HG03025 (cell line): ENCODE measurements around the gene CLN6.
"Not testable (repeated sequence)": the region's sequence is repeated elsewhere in the genome, so short reads cannot be mapped to it uniquely, and the experiment has no call there.

Experiments used
- ATAC-seq: cut with Tn5 transposase; IDR thresholded peaks from one replicate; pipeline ENCODE4 v1.9.1; 2021; ENCODE audit warnings: mild to moderate bottlenecking, moderate library complexity; ENCODE audit not compliant: unreplicated experiment, low FRiP score

CLN6 gene

DNA sequence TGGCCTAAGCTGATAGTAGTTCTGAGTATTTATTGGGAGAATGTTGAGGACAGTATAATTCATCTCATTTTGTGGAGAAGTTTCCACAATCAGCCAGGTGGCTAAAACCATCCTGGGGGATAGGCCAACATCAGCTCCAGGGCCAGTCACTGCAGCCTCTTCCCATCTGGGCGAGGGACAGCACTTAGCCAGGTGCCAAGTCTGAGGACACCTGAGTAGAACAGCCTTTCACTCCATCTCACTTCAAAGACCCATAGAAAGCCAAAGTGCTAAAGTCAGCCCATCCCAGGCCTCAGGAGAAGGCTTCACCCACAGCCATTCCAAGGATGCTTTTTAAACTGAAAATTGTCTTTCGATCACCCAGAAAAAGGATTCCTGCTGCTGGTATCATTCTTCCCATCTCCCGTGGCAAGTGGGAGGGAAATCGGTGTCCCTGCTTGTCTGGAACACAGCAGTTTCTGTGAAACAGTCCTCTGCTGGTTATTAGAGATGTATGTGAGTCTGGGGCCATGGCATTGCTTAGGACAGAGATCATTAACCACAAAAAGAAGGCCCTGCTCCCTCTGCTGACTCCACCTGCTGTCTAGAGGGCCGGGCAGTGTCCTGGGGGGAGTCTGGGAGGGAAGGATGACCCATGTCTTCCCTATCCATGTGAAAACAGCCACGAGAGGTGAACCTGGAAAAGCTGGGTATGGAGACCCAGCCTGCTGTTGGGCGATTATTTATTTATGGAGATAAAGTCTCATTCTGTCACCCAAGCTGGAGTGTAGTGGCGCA lies 34.0 kb downstream of the CLN6 start:
- no peak for ATAC-seq

DNA sequence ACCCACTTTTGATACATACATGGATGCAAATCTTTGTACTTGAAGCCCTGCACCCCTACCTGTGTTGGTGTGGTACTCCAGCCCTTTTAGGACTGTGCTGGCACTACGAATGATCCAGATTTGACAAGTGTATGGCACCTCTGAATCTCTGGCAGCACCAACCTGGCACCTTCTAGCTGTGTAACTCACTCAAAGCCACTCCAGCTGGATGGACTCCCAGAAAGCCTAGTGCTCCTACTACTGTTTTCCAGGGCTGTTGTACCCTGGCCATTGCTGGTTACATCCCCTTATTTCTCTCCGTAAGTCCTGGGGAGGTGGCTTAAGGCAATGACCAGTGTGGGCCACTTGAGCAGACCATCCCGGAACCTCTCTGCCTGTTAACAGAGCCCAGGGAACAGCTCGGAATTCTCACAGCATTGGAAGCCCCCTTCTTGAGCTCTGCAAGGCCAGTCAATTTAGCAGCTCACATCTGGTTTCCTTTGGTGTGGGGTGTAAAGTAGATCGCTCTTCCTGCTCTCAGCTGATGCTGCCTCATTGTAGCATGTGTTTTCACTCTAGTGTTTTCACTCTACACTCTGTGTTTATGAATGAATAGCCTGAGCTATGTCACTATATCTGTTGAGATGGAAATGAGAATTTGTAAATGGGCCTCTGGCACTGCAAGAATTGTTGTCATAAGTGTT lies 36.6 kb downstream of the CLN6 start:
- ATAC-seq, result no peak

DNA sequence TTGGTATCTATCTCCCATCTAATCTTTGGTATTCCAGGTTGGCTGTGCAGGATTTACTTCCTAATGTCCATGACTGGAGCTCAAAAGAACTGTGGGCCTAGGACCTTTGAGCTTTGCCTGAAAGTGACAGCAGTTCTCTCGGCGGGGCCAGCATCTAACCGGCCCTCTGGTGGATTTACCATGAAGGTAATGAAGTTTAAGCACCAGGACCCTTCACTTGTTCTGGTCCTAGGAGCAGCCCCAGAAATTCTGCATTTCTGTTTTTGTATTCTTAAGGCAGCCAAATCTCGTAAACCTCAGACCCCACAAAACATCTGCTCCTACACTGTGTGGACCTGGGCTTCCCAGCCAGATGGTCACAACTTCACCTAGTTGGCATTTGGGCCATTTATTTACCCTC lies 37.4 kb downstream of the CLN6 start:
- ATAC-seq, result no peak

DNA sequence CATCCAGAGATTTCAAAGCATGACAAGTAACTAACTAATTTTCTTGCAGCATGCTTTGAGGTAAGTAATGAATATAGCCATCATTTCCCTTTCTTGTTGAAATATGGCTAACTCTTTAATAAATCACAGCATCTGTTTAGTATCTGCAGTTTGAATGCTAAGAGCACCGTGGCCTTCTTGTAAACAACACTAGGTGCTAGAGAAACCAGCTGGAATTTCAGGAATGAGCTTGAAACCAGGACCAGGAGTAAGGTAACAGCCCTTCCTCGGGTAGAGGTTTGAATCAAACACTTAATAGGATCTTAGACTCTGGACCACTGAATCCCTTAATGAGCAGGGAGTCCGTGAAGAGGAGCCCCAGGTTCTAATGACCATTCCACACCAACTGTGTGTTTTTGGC lies 38.0 kb downstream of the CLN6 start:
- ATAC-seq, result no peak

DNA sequence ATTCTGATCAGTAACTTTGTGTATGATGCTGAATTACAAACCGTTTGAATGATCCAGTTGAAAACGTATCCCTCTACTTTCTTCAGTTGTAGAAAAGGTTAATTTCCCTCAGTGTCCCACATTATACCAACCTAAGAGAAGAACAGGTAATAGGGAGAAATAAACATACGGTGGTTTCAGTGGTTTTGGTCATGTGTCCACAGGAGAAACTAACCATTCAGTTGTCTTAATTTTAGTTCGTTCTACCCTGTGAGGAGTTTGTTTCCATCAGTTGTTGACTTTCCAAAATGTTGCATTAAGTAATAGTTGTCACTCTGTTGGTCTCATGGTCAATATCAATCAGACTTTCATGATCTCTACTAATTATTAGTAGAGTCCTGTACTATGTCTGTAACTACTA lies 39.5 kb downstream of the CLN6 start:
- ATAC-seq, result no peak

DNA sequence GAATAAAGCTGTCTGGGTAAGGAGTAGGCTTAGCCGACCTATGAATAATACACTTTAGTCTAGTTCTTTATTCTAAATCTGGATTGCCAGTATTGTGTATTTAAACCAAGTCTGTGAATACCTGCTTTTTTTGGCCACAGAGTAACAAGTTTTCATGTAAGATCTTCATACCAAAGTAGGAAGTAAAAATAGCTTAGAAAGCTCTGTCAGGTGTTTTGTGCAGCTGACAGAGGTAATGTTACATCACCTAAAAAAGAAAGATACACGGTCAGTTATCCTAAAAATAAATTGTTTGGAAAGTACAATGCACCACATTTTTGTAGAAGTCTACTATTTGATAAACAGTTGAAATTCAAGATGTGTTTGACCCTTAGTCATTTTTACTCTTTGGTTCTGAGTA lies 40.9 kb downstream of the CLN6 start:
- ATAC-seq, result no peak

DNA sequence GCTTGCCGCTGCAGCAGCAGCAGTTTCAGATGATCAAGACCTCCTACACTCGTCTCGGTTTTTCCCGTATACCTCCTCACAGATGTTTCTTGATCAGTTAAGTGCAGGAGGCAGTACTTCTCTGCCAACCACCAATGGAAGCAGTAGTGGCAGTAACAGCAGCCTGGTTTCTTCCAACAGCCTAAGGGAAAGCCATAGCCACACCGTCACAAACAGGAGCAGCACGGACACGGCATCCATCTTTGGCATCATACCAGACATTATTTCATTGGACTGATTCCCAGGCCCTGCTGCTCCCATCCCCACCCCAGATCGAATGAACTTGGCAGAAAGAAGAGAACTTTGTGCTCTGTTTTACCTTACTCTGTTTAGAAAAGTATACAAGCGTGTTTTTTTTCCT lies 42.0 kb downstream of the CLN6 start:
- ATAC-seq, result no peak

DNA sequence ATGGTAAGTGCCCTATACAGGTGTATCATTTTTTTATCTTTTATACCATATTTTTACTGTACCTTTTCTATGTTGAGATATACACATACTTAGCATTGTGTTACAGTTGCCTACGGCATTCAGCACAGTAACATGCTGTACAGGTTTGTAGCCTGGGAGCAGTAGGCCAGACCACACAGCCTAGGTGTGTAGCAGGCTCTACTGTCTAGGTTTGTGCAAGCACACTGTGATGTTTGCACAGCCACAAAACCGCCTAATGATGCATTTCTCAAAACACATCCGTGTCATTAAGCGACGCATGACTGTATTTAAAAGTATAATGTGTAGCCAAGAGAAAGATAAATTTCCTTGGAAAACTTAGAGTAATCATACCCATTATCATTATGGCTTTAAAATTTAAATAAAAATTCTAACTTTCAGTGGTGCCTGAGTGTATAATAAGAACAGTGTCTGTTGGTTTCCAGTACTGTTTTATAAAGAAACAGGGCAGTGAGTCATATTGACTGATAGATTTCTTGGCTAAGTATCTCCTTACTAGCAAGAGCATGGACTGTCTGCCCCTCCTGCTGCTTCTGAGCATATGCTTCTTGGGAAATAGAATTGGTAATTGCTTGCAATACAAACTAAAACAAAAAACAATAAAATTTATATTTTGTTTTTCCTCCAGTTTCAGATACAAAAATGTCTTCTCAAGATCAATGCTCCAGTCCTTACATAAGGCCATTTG lies 42.7 kb downstream of the CLN6 start:
- ATAC-seq, result no peak

DNA sequence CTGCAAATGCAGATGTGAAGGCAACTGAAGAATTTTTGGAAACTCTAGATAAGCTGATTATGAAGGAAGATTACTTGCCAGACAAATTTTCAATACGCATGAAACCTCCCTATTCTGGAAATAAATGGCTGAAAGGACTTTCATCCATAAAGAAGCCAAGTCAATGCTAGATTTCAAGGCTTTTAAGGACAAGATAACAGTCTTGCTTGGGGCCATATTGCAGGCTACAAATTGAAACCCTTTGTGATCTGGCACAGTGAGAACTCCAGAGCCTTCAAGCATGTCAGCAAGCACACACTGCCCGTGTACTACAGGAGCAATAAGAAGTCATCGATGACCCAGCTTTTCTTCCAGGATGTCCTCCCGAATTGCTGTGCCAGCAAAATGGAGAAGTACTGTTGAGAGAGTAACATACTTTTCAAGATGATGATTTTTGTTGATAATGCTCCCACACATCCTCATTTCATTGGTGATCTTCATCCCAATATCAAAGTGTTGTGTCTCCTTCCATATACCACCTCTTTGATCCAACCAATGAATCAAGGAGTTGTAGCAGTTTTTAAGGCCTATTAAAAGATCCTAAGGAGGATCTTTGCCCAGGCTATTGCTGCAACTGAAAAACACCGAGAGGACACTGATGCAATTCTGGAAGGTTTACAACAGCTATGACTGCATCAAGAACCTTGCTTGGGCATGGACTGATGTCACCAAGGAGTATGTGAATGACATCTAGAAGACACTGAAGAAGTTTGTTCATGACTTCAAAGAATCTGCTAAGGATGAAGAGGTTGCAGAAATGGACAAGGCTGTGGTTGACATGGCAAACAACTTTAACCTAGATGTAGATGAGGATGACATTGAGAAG lies 44.7 kb downstream of the CLN6 start:
- no peak for ATAC-seq

DNA sequence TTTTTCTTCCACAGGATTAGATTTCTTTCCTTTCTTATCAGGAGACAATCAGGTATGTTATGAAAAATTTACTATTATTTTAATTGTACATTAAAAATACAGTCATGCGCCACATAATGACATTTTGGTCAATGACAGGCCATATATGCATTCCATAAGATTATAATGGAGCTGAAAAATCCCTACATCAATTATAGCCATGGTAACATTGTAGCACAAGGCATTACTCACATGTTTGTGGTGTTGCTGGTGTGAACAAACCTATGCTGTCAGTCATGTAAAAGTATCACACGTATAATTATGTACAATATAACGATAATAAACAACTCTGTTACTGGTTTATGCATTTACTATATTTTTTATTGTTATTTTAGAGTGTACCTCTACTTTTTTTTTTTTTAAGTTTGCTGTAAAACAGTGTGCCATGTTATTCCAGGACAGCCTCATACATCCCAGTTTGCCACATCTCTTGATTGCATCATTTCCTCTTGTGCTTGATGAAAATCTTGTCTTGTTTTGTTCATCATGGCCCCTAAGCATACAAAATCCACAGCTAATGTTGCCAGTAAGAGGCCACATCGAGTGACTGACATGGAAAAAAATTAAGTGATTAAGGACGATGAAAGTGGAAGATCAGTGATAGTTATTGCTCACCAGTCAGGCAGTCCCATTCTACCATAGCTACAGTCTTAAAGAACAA lies 45.8 kb downstream of the CLN6 start:
- ATAC-seq, result no peak

DNA sequence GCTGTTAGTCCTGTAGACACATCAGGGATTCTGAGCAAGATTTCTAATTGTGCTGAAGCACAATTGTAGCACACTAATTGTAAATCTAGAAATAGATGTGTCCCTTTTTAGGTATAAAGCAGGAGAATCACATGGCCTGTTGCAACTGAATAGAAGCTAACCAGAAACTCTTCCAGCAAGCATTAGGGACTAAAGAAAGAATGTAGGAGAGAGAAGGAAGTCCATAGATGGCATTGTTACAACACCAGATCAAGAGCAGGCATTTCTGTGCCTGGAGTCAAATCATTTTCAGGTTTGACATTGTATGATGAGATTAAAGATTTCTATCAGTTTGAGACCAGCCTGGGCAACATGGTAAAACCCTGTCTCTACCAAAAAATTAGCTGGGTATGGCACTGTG lies 51.8 kb downstream of the CLN6 start:
- no peak for ATAC-seq

DNA sequence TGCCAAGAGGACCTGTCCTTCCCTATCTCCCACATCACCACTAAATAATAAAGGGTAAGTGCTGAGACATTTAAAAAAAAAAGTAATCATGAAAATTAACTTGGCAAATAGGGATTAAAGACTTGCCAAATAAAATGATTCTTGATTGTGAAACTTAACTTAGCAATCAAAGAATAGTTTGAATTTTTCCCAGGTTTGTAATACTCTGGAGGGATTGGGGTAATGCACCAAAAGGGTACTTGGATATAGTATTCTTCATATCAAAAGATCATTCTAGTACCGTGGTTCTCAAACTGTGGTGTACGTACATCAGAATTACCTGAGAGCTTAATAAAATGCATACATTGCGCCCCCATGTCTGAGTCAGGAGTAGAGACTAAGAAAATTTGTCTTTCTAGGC lies 52.9 kb downstream of the CLN6 start:
- no peak for ATAC-seq

DNA sequence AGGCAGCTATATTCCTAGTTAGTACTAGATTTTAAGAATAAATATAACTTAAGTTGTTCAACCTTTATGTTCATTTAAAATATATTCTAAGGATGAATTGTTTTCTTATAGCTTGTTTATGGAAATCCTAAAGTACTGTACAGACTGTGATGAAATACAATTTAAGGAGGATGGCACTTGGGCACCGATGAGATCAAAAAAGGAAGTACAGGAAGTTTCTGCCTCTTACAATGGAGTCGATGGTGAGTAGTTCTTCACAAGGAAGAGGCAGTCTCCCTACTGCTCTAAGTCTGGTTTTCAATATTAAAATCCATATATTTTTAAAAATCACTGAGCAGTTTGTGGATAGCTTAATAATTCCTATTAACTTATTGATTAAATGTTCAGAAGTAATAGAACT lies 54.0 kb downstream of the CLN6 start:
- no peak for ATAC-seq

DNA sequence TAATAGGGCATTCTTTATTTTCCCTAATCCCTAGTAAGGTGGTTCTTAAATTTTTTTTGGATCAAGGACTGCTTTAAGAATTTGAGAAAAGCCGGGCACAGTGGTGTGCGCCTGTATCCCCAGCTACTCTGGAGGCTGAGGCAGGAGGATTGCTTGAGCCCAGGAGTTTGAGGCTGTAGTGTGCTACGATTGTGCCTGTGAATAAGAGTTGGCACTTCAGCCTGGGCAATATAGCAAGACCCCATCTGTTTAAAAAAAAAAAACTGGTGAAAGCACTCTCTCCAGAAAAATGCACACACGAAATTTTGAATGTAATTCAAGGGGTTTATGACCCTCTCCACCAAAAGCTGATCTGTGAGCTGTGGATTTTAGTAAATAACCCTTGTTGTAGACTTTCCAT lies 56.4 kb downstream of the CLN6 start:
- no peak for ATAC-seq

DNA sequence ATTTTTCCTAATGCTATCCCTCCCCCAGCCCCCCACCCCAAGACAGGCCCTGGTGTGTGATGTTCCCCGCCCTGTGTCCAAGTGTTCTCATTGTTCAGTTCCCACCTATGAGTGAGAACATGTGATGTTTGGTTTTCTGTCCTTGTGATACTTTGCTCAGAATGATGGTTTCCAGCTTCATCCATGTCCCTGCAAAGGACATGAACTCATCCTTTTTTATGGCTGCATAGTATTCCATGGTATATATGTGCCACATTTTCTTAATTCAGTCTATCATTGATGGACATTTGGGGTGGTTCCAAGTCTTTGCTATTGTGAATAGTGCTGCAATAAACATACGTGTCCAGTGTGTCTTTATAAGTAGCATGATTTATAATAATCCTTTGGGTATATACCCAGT lies 57.5 kb downstream of the CLN6 start:
- not testable (repeated sequence) for ATAC-seq

DNA sequence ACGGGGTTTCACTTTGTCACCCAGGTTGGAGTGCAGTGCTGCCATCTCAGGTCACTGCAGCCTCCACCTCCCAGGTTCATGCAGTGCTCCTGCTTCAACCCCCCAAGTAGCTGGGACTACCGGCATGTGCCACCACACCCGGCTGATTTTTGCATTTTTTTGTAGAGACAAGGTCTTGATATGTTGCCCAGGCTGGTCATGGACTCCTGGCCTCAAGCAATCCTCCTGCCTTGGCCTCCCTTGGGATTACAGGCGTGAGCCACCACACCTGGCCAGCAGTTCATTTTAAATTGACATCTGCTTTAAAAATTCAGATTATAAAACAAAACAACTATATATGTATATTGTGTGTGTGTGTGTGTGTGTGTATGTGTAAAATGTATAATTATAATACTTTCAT lies 62.7 kb downstream of the CLN6 start:
- no peak for ATAC-seq

DNA sequence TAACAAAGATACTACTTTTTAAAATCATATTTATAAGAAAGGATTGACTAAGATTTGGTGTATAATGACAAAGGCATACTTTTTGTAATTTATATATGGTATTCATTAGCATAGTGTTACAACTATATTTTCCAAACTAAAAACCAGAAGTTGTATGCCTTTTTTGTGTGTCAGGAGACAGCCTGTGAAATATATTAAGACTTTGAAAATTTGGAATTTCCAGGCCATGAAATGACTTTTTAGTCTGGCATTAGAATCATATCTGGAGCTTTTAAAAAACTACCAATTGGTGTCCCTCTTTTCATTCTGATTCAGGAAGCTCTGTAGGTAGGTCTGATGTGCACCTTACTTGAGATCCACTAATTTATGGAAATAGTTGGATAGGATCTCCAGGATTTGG lies 66.3 kb downstream of the CLN6 start:
- no peak for ATAC-seq

DNA sequence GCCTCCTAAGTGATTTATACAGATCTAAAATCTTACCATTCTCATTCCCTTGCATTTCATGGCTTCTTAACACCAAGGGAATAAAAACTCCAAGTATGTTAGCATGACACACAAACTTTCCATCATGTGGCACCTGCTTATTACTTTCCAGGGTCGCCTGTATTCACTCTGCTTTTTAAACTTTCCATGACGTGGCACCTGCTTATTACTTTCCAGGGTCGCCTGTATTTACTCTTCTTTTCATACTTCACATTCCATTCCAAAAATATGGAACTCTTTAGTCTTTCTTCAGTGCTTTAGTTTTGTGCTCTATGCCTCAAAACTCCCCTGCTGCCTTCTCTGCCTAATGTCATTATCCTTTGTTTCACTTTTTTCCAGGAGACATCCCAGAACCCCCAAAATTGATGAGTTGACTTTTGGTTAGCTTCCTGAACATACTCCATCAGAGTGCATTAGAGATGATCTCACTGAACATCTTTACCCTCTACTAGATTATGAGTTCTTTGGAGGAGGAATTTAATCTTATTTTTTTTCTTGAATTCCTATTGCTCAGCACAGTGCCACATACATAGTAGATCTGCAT lies 71.4 kb downstream of the CLN6 start:
- ATAC-seq, result no peak

DNA sequence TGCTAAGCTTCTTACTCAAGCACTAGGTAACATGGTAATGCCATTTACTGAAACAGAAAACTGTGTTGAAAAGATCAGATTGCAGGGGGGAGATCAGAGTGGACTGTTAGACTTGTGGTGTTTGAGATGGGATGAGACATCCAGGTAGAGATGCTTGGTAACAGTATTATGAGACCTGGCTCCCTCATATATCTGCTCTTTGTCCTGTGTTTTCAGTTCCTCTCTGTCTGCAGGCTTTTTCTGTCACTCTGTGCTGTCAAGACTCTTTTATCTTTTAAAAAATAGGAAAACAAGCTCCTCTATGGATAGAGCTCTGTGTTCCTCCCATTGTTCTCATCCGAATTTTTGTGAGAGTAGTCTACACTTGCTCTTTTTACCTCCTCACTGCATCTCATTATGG lies 72.5 kb downstream of the CLN6 start:
- no peak for ATAC-seq
